H9 (cell line): ENCODE results near the gene PDE3A. TPM values are rescaled to one million over a fixed set of nuclear protein-coding genes. Genes with fewer than 3 reads are reported as not detected.

ENCODE experiments used
- DNase-seq: peaks from one replicate; pipeline ENCODE4 v3.0.0-alpha.2; 2017
- H2AFZ ChIP-seq: one replicate; pipeline ENCODE4 v1.6.1; 2013; ENCODE audit warnings: mild to moderate bottlenecking, low read length, control low read depth, moderate library complexity
- H2AK5ac ChIP-seq: 2 replicates; pipeline ENCODE4 v1.6.1; 2013; ENCODE audit warnings: low read length, control low read depth, mixed read lengths; ENCODE audit not compliant: insufficient read length
- H2BK120ac ChIP-seq: one replicate; pipeline ENCODE4 v1.6.1; 2013; ENCODE audit warnings: low read depth, mild to moderate bottlenecking, low read length, control low read depth, inconsistent platforms; ENCODE audit not compliant: poor library complexity, severe bottlenecking
- H2BK12ac ChIP-seq: 2 replicates; pipeline ENCODE4 v1.6.1; 2013; ENCODE audit warnings: low read length, control low read depth, mixed read lengths, low read depth; ENCODE audit not compliant: insufficient read length
- H2BK15ac ChIP-seq: 2 replicates; pipeline ENCODE4 v1.6.1; 2013; ENCODE audit warnings: low read depth, low read length, control low read depth
- H2BK20ac ChIP-seq: one replicate; pipeline ENCODE4 v1.6.1; 2013; ENCODE audit warnings: low read depth, mild to moderate bottlenecking, low read length, control low read depth, inconsistent platforms; ENCODE audit not compliant: poor library complexity, severe bottlenecking
- H2BK5ac ChIP-seq: 2 replicates; pipeline ENCODE4 v1.6.1; 2013; ENCODE audit warnings: low read length, control low read depth, mixed read lengths; ENCODE audit not compliant: insufficient read length
- H3K14ac ChIP-seq: 2 replicates; pipeline ENCODE4 v1.6.1; 2013; ENCODE audit warnings: low read length, control low read depth; ENCODE audit not compliant: insufficient read depth
- H3K18ac ChIP-seq: 2 replicates; pipeline ENCODE4 v1.6.1; 2013; ENCODE audit warnings: low read depth, mild to moderate bottlenecking, mixed read lengths, low read length, control low read depth; ENCODE audit not compliant: insufficient read length
- H3K23ac ChIP-seq: 2 replicates; pipeline ENCODE4 v1.6.1; 2013; ENCODE audit warnings: low read length, control low read depth, mixed read lengths, low read depth; ENCODE audit not compliant: insufficient read length
- H3K23me2 ChIP-seq: 2 replicates; pipeline ENCODE4 v1.6.1; 2013; ENCODE audit warnings: low read depth, mild to moderate bottlenecking, mixed read lengths, low read length, control low read depth; ENCODE audit not compliant: insufficient read length, poor library complexity, severe bottlenecking
- H3K27ac ChIP-seq: 2 replicates; pipeline ENCODE4 v1.5.1; 2013; ENCODE audit warnings: low read length, control low read depth, mixed read lengths, low read depth; ENCODE audit not compliant: insufficient read length
- H3K27me3 ChIP-seq: 2 replicates; pipeline ENCODE4 v1.6.1; 2013; ENCODE audit warnings: low read length, control low read depth, inconsistent platforms; ENCODE audit not compliant: insufficient read depth
- H3K4ac ChIP-seq: 2 replicates; pipeline ENCODE4 v1.6.1; 2013; ENCODE audit warnings: low read depth, mild to moderate bottlenecking, control low read depth, inconsistent platforms, low read length, moderate library complexity
- H3K4me1 ChIP-seq: 2 replicates; pipeline ENCODE4 v1.6.1; 2013; ENCODE audit warnings: low read length, control low read depth, inconsistent platforms; ENCODE audit not compliant: insufficient read depth
- H3K4me2 ChIP-seq: 2 replicates; pipeline ENCODE4 v1.6.1; 2013; ENCODE audit warnings: low read length, control low read depth, mixed read lengths; ENCODE audit not compliant: insufficient read length, insufficient read depth
- H3K56ac ChIP-seq: 2 replicates; pipeline ENCODE4 v1.6.1; 2013; ENCODE audit warnings: low read depth, mild to moderate bottlenecking, mixed read lengths, low read length, control low read depth; ENCODE audit not compliant: insufficient read length
- H3K79me1 ChIP-seq: 2 replicates; pipeline ENCODE4 v1.6.1; 2013; ENCODE audit warnings: low read depth, mild to moderate bottlenecking, moderate library complexity, low read length, control low read depth, inconsistent platforms; ENCODE audit not compliant: insufficient read depth, poor library complexity, severe bottlenecking
- H3K79me2 ChIP-seq: 2 replicates; pipeline ENCODE4 v1.6.1; 2013; ENCODE audit warnings: low read length, control low read depth, inconsistent platforms; ENCODE audit not compliant: insufficient read depth
- H3K9ac ChIP-seq: 2 replicates; pipeline ENCODE4 v1.6.1; 2013; ENCODE audit warnings: low read length, control low read depth, mixed read lengths; ENCODE audit not compliant: insufficient read length; ENCODE audit errors: extremely low read depth
- H3K9me3 ChIP-seq: one replicate; pipeline ENCODE4 v1.6.1; 2013; ENCODE audit warnings: low read depth, low read length, inconsistent platforms; ENCODE audit not compliant: control insufficient read depth
- H3T11ph ChIP-seq: one replicate; pipeline ENCODE4 v1.6.1; 2013; ENCODE audit warnings: mild to moderate bottlenecking, low read length, control low read depth, inconsistent platforms
- H4K20me1 ChIP-seq: one replicate; pipeline ENCODE4 v1.6.1; 2013; ENCODE audit not compliant: control insufficient read depth, insufficient read length, insufficient read depth
- H4K5ac ChIP-seq: 2 replicates; pipeline ENCODE4 v1.6.1; 2013; ENCODE audit warnings: low read depth, mild to moderate bottlenecking, mixed read lengths, low read length, control low read depth; ENCODE audit not compliant: insufficient read length
- H4K8ac ChIP-seq: replicated peaks from 2 replicates; pipeline ENCODE4 v1.6.1; 2013; ENCODE audit warnings: low read length, control low read depth, mixed read lengths, low read depth; ENCODE audit not compliant: insufficient read length
- H4K91ac ChIP-seq: 2 replicates; pipeline ENCODE4 v1.6.1; 2013; ENCODE audit warnings: low read depth, mild to moderate bottlenecking, moderate library complexity, mixed read lengths, low read length, control low read depth; ENCODE audit not compliant: insufficient read length
- H3K27ac Mint-ChIP-seq, 3 experiments: 2 replicates in 2 of 3; 3 replicates in 1 of 3; pipeline ENCODE4 v1.8.0; 2020 to 2021; ENCODE audit warnings: mixed read lengths in 3 of 3, mild to moderate bottlenecking in 1 of 3, moderate library complexity in 1 of 3
- H3K27me3 Mint-ChIP-seq: 2 replicates; pipeline ENCODE4 v1.8.0; 2021; ENCODE audit warnings: low read depth, mild to moderate bottlenecking, moderate library complexity, mixed read lengths
- H3K36me3 Mint-ChIP-seq, 3 experiments: 2 replicates in 2 of 3; 3 replicates in 1 of 3; pipeline ENCODE4 v1.8.0; 2020 to 2021; ENCODE audit warnings: low read depth in 3 of 3, mixed read lengths in 3 of 3; ENCODE audit not compliant: insufficient read depth in 1 of 3
- H3K4me1 Mint-ChIP-seq, 2 experiments: 2 replicates each; pipeline ENCODE4 v1.8.0; 2020; ENCODE audit warnings: mixed read lengths in 2 of 2
- H3K4me3 Mint-ChIP-seq, 2 experiments: 2 replicates in 1 of 2; 3 replicates in 1 of 2; pipeline ENCODE4 v1.8.0; 2020 to 2021; ENCODE audit warnings: mild to moderate bottlenecking in 2 of 2, mixed read lengths in 2 of 2, moderate library complexity in 1 of 2
- H3K9me3 Mint-ChIP-seq, 2 experiments: 2 replicates in 1 of 2; 3 replicates in 1 of 2; pipeline ENCODE4 v1.8.0; 2020; ENCODE audit warnings: mild to moderate bottlenecking in 2 of 2, mixed read lengths in 2 of 2, moderate library complexity in 1 of 2
- CTCF ChIP-seq: fragments of 200-600 bp; sonication (generic); conservative IDR thresholded peaks from 3 replicates; pipeline ENCODE4 v1.8.0; 2021; ENCODE audit warnings: antibody characterized with exemption, mild to moderate bottlenecking
- WGBS: extraction: QIAGEN DNeasy Blood & Tissue Kit; methylation state at CpG from one replicate; pipeline ENCODE4 v1.1.7; 2013; ENCODE audit warnings: missing lambda C conversion rate, low lambda C conversion rate, mixed read lengths; ENCODE audit not compliant: insufficient read length; ENCODE audit errors: extremely low coverage; 5-methylcytosine and 5-hydroxymethylcytosine counted together
- total RNA-seq: library from RNA; stranded (reverse); gene quantifications from 2 replicates; pipeline ENCODE4 v1.2.1, GENCODE V29; 2021

The PDE3A gene
- total RNA-seq, 1 experiment from 2014 or later: 3.0 TPM

GRCh38 chr12:20474016-20474415 lies 105.7 kb downstream of the PDE3A start:
- H3K36me3 Mint-ChIP-seq: peaks cover 7 to 14% (median 7%) of the 10 kb centered on the region in 3 experiments; a peak in 6 of 7 replicates
- Histone ChIP-seq H2BK15ac (no peak overlapping the region), H3K27ac (no peak overlapping the region)

More at GRCh38 chr12:20474016-20474415, 105.7 kb downstream of the PDE3A start:
- Mint-ChIP-seq H3K4me3 (no peak overlapping the region), H3K27ac (0 out of 7 replicates have a peak overlapping the region, but pooled peaks of 1 of the 3 experiments have one; percentile 27), H3K4me1 (peaks cover 12 to 13% of the 10 kb centered on the region in 2 experiments), H3K27me3 (no peaks in the 10 kb centered on the region), H3K9me3 (peaks cover 7 to 8% of the 10 kb centered on the region in 2 experiments; a peak in 4 of 5 replicates)
- DNase-seq: no peak
- no peak overlapping the region for H3T11ph ChIP-seq
- no peaks in the 10 kb centered on the region for H3K79me2 ChIP-seq
- H2AK5ac ChIP-seq: no peak overlapping the region
- no peaks in the 10 kb centered on the region for H3K23me2 ChIP-seq
- no peaks in the 10 kb centered on the region for H4K20me1 ChIP-seq
- H3K4me1 ChIP-seq: no peaks in the 10 kb centered on the region
- no peak overlapping the region for H2BK120ac ChIP-seq
- H4K91ac ChIP-seq: no peak overlapping the region
- no peaks in the 10 kb centered on the region for H3K27me3 ChIP-seq
- H3K4me2 ChIP-seq: no peak overlapping the region
- H4K5ac ChIP-seq: no peak overlapping the region
- no peak overlapping the region for H3K56ac ChIP-seq
- no peak overlapping the region for H2BK12ac ChIP-seq
- no peak overlapping the region for H2AFZ ChIP-seq
- no peak overlapping the region for H3K18ac ChIP-seq
- H4K8ac ChIP-seq: no peak overlapping the region
- WGBS: no CpG with 5 or more reads among the region's 6 CpGs
- no peak overlapping the region for H3K4ac ChIP-seq
- H3K23ac ChIP-seq: no peak overlapping the region
- H3K14ac ChIP-seq: no peak overlapping the region
- H2BK5ac ChIP-seq: no peak overlapping the region
- H3K9me3 ChIP-seq: no peaks in the 10 kb centered on the region
- no peaks in the 10 kb centered on the region for H3K79me1 ChIP-seq
- no peak overlapping the region for H2BK20ac ChIP-seq
- no peak overlapping the region for H3K9ac ChIP-seq
- TF ChIP-seq CTCF: no peak
